ENCODE measurements around the gene PTCD2.
A peak's percentile ranks its signal among the peaks of the same experiment; 100 is the strongest.
"Not testable (repeated sequence)": the region's sequence is repeated elsewhere in the genome, so short reads cannot be mapped to it uniquely, and the experiment has no call there.

The PTCD2 gene

GRCh38 chr5:72296256-72296655, 23.9 kb upstream of the PTCD2 start:
- DNase-seq (ENCODE audit: low read depth) = no peak

GRCh38 chr5:72298136-72298535, 22.0 kb upstream of the PTCD2 start:
- DNase-seq (ENCODE audit: low read depth) = not testable (repeated sequence)

- DNase-seq (ENCODE audit: low read depth) = no peak
Measured at GRCh38 chr5:72298711-72299110, 21.5 kb upstream of the PTCD2 start.

GRCh38 chr5:72300590-72301339, 19.4 kb upstream of the PTCD2 start:
- no peak for DNase-seq (ENCODE audit: low read depth)

GRCh38 chr5:72301557-72301956, 18.6 kb upstream of the PTCD2 start:
- DNase-seq (ENCODE audit: low read depth) = no peak

GRCh38 chr5:72302171-72302570, 18.0 kb upstream of the PTCD2 start:
- no peak for DNase-seq (ENCODE audit: low read depth)

- DNase-seq (ENCODE audit: low read depth) = no peak
Measured at GRCh38 chr5:72305194-72306142, 14.7 kb upstream of the PTCD2 start.

- no peak for DNase-seq (ENCODE audit: low read depth)
Measured at GRCh38 chr5:72307573-72307967, 12.6 kb upstream of the PTCD2 start.

- DNase-seq (ENCODE audit: low read depth) = peak; percentile 96
Measured at GRCh38 chr5:72307968-72308852, 12.0 kb upstream of the PTCD2 start.

- no peak for DNase-seq (ENCODE audit: low read depth)
Measured at GRCh38 chr5:72308853-72309191, 11.4 kb upstream of the PTCD2 start.

GRCh38 chr5:72313141-72313540, 7.0 kb upstream of the PTCD2 start:
- no peak for DNase-seq (ENCODE audit: low read depth)

- DNase-seq (ENCODE audit: low read depth) = peak; percentile 74
Measured at GRCh38 chr5:72314571-72315172, 5.5 kb upstream of the PTCD2 start.

GRCh38 chr5:72319435-72319975, 668 bp upstream of the PTCD2 start:
- DNase-seq (ENCODE audit: low read depth) = not testable (repeated sequence)

GRCh38 chr5:72324189-72324825, 4.1 kb downstream of the PTCD2 start:
- DNase-seq (ENCODE audit: low read depth) = no peak

- peak; percentile 26 for DNase-seq (ENCODE audit: low read depth)
Measured at GRCh38 chr5:72325566-72326305, 5.6 kb downstream of the PTCD2 start.

- no peak for DNase-seq (ENCODE audit: low read depth)
Measured at GRCh38 chr5:72326306-72326649, 6.1 kb downstream of the PTCD2 start.

GRCh38 chr5:72328172-72328571, 8.0 kb downstream of the PTCD2 start:
- DNase-seq (ENCODE audit: low read depth) = peak; percentile 46

- no peak for DNase-seq (ENCODE audit: low read depth)
Measured at GRCh38 chr5:72330712-72331111, 10.5 kb downstream of the PTCD2 start.

GRCh38 chr5:72337159-72337558, 17.0 kb downstream of the PTCD2 start:
- no peak for DNase-seq (ENCODE audit: low read depth)

- no peak for DNase-seq (ENCODE audit: low read depth)
Measured at GRCh38 chr5:72338689-72339209, 18.6 kb downstream of the PTCD2 start.

Data from fibroblast of the conjunctiva (primary cell).